ENCODE measurements around the gene RASGRP4.

- TF ChIP-seq, protein P1, sequence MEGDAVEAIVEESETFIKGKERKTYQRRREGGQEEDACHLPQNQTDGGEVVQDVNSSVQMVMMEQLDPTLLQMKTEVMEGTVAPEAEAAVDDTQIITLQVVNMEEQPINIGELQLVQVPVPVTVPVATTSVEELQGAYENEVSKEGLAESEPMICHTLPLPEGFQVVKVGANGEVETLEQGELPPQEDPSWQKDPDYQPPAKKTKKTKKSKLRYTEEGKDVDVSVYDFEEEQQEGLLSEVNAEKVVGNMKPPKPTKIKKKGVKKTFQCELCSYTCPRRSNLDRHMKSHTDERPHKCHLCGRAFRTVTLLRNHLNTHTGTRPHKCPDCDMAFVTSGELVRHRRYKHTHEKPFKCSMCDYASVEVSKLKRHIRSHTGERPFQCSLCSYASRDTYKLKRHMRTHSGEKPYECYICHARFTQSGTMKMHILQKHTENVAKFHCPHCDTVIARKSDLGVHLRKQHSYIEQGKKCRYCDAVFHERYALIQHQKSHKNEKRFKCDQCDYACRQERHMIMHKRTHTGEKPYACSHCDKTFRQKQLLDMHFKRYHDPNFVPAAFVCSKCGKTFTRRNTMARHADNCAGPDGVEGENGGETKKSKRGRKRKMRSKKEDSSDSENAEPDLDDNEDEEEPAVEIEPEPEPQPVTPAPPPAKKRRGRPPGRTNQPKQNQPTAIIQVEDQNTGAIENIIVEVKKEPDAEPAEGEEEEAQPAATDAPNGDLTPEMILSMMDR (IDR thresholded peaks at IDR 0.05): no peak
- TF ChIP-seq POLR2A (IDR thresholded peaks at IDR 0.05): no peak
Measured at GRCh38 chr19:38475176-38475575, 49.2 kb upstream of the RASGRP4 start.
